GM21619 (cell line): Measurements from ENCODE around the gene PKNOX1.
"Not testable (repeated sequence)": the region's sequence is repeated elsewhere in the genome, so short reads cannot be mapped to it uniquely, and the experiment has no call there.

Experiments
- ATAC-seq: cut with Tn5 transposase; IDR thresholded peaks from one replicate; pipeline ENCODE4 v1.9.1; 2021; ENCODE audit not compliant: unreplicated experiment

PKNOX1 gene, protein sequence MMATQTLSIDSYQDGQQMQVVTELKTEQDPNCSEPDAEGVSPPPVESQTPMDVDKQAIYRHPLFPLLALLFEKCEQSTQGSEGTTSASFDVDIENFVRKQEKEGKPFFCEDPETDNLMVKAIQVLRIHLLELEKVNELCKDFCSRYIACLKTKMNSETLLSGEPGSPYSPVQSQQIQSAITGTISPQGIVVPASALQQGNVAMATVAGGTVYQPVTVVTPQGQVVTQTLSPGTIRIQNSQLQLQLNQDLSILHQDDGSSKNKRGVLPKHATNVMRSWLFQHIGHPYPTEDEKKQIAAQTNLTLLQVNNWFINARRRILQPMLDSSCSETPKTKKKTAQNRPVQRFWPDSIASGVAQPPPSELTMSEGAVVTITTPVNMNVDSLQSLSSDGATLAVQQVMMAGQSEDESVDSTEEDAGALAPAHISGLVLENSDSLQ

DNA sequence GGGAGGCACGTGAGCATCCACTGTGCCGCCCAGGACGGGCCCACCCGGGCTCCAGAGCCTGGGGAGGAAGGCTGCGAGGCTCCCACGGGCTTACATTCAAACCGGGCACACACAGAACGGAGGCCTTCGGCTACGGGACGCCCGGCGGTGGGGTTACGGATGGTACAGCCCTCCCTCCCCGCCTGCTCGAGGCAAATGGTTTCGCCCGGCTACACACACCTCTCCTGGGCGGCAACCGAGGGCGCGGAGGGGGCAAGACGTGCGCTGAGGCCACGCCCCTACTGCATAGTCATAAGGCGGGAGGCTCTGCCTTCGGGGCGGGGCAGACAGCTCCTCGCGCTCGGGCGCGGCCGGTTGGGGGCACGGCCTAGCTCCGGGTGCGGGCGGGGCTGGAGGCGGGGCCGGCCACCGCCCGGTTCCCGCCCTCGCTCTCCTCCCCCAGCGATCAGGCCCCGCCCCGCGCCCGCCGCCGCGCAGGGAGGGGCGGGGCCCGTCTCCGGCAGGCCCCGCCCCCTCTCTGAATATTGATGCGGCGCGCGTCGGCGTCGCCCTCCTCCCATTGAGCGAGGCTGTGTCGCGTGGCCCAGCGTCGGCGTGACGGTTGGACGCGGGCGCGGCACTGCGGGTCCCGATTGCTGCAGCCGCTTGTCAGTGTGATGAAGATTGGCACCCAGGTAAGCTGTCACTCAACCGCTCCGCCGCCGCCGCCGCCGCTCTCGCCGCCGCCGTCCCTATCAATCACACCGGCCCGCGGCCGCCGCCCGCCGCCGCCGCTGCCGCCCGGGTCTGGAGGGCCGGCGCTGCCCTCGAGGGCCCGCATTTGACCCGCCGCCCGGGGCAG lies at the start of gene PKNOX1:
PKNOX1 (plus strand) TSS at position 572 of the 841 bp plus-strand sequence. CDS start 29,820 bp downstream, outside the sequence.
- ATAC-seq: peak; percentile 80

DNA sequence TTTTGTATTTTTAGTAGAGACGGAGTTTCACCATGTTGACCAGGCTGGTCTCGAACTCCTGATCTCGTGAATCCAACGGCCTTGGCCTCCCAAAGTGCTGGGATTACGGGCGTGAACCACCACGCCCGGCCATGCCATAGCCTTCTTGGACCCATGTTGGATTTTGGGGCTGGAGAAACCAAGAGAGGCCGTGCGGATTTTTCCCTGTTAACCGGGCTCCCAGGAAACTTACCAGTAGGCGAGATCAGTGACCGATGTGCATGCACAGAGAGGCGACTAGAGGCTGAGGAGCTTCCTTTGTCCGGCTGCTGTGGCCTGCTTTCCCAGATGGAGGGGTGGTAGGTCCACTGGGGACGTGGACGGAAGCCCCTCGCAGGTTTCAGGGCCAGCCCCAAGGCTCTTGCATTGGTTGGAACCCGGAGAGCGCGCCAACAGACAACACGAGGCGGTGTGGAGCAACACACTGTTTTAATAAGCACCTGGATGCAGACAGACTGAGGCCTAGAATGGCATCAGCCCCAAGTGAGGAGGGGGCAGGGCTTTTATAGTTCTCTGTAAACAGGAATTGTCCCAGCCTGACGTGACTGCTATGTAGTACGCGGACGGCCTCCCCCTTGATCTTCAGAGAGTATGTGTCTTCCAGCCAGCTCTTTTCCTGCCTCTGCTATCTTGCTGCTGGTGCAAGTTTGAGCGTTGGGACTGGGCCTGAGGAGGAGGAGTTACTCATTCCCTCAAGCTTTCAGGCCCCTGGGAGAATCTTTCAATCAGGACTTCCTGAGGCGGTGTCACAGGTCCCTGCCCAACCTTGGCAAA lies 49.0 kb upstream of the PKNOX1 start, which contains the start of gene ERVH48-1:
ERVH48-1 (minus strand) TSS at position 517 of the 813 bp plus-strand sequence. CDS start 6,624 bp downstream, outside the sequence.
- ATAC-seq: no peak

DNA sequence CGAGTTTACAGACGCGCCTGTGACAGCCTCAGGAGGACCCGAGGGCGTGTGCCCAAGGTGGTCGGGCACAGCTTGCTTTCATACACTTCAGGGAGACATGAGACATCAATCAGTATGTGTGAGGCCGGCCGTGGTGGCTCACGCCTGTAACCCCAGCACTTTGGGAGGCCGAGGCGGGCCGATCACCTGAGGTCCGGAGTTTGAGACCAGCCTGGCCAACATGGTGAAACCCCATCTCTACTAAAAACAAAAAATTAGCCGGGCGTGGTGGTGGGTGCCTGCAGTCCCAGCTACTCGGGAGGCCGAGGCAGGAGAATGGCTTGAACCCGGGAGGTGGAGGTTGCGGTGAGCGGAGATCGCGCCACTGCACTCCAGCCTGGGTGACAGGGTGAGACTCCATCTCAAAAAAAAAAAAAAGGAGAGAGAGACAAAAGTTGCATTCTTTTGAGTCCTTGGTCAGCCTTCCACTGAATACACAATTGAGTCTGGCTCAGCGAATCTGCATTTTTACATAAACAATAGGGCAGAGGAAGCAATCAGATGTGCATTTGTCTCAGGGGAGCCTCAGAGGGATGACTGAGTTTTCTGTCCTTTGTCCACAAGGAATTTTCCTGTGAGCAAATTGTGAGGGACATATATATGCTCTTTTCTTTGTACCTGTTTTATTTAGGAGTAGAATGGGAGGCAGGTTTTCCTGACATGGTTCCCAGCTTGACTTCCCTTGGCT lies 46.7 kb upstream of the PKNOX1 start:
- ATAC-seq: not testable (repeated sequence)

DNA sequence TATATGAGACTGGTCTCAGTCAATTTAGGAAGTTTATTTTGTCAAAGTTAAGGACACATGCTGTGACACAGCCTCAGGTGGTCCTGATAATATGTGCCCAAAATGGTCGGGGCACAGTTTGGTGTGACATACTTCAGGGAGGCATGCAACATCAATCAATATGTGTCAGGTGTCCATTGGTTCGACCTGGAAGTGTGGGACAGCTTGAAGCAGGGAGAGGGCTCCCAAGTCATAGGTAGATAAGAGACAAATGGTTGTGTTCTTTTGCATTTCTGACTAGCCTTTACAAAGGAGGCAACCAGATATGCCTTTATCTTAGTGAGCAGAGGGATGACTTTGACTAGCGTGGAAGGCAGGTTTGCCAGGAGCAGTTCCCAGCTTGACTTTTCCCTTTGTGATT lies 44.4 kb upstream of the PKNOX1 start:
- no peak for ATAC-seq

DNA sequence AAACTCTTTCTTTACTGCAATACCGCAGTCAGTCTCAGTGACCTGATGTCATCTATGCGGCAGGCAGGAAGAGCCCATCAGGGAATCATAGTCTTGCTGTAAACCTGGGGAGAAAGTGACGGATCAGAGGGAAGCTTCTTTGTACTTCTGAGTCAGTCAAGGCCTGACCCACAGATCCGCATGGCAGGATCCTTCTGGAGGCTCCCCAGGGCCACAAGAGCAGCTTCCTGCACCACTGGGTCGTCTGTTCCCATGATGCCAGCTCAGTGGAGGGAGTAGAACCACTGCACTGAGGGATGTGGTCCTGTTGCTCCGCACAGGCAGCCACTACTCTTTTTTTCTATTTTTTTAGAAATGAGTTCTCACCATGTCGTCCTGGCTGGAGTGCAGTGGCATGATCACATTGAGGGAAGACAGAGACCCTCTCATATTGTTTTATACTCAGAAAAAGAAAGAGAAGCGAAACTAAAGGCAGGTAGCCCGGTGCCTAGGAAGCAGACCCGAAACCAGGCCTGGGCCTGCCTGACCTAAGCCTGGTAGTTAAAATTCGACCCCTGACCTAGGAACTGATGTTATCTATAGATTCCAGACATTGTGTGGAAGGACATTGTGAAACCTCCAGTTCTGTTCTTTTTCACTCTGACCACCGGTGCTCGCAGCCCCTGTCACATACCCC lies 42.7 kb upstream of the PKNOX1 start:
- ATAC-seq: no peak

DNA sequence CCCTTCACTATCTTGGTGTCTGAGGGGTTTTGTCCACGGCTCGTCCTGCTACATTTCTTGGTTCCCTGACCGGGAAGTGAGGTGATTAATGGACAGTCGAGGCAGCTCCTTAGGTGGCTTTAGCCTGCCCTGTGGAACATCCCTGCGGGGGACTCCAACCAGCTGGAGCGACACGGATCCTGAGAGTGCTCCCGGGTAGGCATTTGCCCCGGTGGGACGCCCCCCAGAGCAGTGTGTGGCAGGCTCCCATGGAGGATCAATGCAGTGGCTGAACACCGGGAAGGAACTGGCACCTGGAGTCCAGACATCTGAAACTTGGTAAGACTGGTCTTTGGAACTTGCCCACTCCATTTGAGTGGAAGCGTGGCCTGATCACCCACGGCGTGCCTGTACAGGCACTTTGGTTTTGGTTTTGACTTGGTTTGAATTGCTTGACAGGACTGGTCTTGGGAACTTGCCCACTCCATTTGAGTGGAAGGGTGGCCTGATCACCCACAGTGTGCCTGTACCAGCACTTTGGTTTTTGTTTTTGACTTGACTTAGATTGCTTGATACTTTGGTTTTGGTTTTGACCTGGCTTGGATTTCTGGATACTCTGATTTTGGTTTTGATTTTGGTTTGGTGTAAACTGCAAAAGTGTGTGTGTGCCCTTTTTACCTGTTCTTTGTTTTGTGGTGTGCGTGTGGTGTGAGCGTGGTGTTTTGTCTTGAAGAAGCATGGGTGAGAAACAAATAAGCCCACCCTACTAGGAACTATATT lies 41.8 kb upstream of the PKNOX1 start:
- not testable (repeated sequence) for ATAC-seq

DNA sequence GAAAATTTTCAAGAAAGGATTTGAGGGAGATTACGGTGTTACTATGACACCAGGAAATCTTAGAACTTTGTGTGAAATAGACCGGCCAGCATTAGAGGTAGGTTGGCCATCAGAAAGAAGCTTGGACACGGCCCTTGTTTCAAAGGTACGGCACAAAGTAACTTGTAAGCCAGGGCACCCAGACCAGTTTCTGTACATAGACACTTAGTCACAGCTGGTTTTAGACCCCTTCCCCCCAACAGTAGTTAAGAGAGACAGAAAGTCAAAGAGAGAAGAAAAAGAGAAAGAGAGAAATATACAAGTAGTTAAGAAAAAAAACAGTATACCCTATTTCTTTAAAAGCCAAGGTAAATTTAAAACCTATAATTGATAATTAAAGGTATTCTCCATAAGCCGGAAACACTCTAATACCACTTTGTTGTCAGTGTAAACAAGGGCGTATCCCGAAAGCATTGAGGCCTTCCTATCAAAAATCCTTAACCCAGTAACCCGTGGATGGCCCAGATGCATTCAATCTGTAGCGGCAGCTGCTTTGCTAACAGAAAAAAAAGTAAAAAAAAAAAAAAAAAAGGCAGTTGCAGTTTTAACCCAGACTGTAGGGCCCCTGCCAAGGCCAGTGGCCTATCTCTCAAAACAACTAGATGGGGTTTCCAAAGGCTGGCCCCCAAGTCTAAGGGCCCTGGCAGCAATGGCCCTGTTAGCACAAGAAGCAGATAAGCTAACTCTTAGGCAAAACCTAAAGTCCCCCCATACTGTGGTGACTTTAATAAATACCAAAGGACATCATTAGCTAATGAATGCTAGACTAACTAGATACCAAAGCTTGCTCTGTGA lies 41.0 kb upstream of the PKNOX1 start:
- ATAC-seq: not testable (repeated sequence)

DNA sequence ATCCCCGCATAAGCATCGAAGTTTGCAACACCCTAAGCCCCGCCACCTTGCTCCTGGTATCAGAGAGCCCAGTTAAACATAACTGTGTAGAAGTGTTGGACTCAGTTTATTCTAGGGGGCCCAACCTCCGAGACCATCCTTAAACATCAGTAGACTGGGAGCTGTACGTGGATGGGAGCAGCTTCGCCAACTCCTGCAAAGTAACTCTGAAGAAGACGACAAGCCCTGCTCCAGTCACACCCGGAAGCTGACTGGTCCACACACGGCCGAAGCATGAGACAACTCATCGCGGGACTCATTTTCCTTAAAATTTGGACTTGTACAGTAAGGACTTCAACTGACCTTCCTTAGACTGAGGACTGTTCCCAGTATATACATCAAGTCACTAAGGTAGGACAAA lies 40.4 kb upstream of the PKNOX1 start:
- ATAC-seq: not testable (repeated sequence)

DNA sequence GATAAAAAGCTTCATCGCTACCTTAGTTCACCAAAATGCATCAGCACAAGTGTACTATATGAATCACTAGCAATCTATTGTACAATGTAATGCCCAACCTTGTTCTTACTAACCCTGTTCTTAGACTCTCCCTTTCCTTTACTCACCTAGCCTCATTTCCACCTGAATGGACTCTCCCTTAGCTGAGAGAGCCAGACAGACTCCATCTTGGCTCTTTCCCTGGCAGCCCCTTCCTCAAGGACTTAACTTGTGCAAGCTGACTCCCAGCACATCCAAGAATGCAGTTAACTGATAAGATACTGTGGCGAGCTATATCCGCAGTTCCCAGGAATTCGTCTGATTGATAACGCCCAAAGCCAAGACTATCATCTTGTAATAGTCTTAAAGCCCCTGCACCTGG lies 38.0 kb upstream of the PKNOX1 start:
- not testable (repeated sequence) for ATAC-seq

DNA sequence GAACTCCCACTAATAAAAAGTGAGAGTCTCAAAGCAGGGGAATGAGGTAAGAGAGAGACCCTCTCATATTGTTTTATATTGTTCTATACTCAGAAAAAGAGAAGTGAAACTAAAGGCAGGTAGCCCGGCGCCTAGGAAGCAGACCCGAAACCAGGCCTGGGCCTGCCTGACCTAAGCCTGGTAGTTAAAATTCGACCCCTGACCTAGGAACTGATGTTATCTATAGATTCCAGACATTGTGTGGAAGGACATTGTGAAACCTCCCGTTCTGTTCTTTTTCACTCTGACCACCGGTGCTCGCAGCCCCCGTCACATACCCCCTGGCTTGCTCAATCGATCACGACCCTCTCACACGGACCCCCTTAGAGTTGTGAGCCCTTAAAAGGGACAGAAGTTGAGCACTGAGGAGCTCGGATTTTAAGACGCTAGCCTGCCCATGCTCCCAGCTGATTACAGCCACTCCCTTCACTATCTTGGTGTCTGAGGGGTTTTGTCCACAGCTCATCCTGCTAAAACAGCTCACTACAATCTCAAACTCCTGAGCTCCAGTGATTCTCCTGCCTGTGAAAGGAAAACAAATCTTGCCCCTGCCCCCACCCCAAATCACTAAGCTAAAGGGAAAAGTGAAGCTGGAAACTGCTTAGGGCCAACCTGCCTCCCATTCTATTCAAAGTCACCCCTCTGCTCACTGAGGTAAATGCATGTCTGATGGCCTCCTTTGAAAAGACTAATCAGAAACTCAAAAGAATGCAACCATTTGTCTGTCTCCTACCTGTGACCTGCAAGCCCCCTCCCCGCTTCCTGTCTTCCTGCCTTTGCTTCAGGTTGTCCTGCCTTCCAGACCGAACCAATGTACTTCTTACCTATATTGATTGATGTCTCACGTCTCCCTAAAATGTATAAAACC lies 37.1 kb upstream of the PKNOX1 start:
- not testable (repeated sequence) for ATAC-seq

DNA sequence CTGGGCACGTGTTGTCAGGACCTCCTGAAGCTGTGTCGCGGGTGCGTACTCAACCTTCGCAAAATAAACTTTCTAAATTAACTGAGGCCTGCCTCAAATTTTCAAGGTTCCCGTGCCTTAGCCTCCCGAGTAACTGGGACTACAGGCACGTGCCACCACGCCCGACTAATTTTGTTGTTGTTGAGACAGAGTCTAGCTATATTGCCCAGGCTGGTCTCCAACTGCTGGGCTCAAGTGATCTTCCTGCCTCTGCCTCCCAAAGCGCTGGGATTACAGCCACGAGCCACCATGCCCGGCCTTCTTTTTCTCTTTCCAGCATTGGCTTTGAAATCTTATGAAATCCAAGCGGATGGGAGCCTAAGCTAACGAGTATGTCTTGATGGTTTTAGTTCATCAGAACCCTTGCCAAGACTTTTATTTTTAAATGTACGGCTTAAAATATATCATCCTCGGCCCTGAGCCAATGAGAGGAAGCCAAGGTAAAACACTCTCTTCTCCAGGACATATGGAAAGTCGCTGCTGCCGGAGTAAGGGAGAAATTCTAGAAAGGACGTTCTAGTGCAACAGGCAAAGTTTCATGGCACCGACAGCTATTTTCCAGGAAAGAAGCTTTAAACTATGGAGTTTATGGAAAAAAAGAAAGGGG lies 36.3 kb upstream of the PKNOX1 start:
- ATAC-seq: no peak

DNA sequence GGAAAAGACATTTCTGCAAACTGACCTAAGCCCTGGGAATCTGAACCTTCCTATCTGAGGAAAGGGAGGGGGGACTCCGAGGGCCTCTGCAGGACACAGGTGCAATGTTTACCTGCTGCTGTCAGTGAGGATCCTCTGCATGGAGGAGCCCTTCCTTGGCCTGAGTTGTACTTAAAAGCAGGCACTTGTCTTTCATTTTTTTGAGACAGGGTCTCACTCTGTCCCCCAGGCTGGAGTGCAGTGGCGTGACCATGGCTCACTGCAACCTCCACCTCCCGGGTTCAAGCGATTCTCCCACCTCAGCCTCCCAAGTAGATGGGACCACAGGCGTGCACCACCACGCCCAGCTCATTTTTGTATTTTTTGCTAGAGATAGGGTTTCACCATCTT lies 35.8 kb upstream of the PKNOX1 start:
- ATAC-seq: not testable (repeated sequence)

DNA sequence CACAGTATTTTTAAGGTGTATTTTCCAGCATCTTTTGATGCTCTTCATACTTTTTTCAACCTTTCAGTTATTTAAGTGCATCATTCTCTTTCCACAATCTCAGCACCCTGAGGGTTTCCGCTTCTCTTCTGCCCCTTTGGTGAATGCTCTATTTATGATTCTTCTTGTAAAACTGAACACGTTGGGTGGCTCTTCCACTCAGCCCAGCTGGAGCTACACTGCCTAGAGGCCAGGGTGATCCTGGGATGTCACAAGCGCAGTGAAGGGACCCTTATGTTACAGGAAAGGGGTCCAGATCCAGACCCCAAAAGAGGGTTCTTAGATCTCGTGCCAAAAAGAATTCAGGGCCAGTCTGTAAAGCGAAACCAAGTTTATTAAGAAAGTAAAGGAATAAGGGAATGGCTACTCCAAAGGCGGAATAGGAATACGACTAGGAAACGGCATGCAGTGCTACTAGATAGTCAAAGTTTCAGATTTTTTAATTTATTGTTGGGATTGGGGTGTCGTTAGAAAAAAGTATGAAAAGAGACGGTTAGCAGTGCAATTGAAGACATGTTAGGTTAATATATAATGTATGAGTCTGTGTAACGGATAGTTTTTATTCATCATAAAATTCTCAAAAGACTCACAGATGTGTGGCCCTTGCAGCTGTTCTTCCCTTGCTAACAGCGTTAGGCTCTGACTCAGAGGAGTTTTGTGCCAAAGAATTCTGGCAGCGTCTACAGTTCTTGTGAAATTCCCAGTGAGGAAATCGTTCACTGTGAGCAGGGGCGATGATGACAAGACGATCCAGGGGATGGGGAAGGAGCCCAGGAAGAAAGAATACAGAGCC lies 34.6 kb upstream of the PKNOX1 start:
- ATAC-seq: no peak

DNA sequence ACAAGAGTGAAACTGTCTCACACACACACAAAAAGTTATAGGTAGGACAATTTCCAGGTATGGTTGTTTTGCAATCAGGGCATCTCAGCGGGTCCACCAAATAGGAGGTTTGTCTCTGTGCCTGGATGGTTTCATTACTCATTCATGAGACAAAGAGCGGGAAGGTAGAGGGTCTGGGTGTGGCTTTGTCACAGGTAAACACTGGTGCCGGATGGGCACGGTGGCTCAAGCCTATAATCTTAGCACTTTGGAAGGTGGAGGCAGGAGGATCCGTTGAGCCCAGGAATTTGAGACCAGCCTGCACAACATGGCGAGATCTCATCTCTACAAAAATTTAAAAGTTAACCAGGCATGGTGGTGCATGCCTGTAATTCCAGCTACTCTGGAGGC lies 32.7 kb upstream of the PKNOX1 start:
- ATAC-seq: no peak

DNA sequence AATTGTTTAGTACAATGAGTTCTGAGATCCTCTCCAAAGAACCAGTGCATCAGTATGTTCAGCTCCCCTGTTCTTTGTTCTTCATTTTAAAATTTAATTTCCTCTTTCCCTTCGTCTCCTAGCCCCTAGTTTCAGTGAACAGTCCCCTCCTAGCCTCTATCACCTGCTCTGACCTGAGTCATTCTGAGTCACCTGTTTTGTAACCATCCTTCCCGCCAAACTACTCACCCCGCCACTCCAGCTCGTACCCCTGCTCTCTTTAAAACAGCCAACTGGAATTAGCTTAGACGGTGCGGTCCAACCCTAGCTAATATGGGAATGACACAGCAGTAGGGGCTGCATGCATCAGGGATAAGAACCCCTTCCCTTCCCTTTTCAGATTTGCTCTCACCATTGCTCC lies 32.1 kb upstream of the PKNOX1 start:
- ATAC-seq: no peak
